ENCODE measurements around the gene CCDC74B. TPM values are rescaled to one million over a fixed set of nuclear protein-coding genes. Genes with fewer than 3 reads are reported as not detected.

CCDC74B gene
- total RNA-seq, 120 experiments from 2014 or later: 2.8 to 12.7 (median 6.1) TPM

Other genes starting within 250 kb of the CCDC74B start
- gene RAB6C, start 165.4 kb downstream of the CCDC74B start, total RNA-seq: 10 to 100 TPM in 3 of 120 experiments, 1 to 10 TPM in 117; 1.1 to 11.5 (median 4.0) TPM
- gene POTEF, start 15.9 kb downstream of the CCDC74B start, total RNA-seq: 1 to 10 TPM in 1 of 120 experiments, under 1 TPM in 11, not detected in 108; 0.28 to 1.6 (median 0.42) TPM
- 10 to 100 TPM; 34.2 to 73.8 (median 51.8) TPM for gene SMPD4, start 36.5 kb upstream of the CCDC74B start, total RNA-seq
- 100 to 1,000 TPM; 206 to 389 (median 279) TPM for gene MZT2B, start 37.1 kb upstream of the CCDC74B start, total RNA-seq
- gene TUBA3E, start 53.3 kb upstream of the CCDC74B start, total RNA-seq: under 1 TPM in 3 of 120 experiments, not detected in 117; 0.38 to 0.42 (median 0.41) TPM
- 10 to 100 TPM; 46.3 to 91.5 (median 67.1) TPM for gene IMP4, start 197.8 kb upstream of the CCDC74B start, total RNA-seq
- 10 to 100 TPM; 25.5 to 68.8 (median 49.6) TPM for gene PTPN18, start 210.9 kb upstream of the CCDC74B start, total RNA-seq

Measured in dorsolateral prefrontal cortex (tissue), 118 donors.